OCI-LY1 (cell line): ENCODE measurements around the gene DPH7.

Experiments used
- H2AFZ ChIP-seq: fragments of 200-600 bp; sonication (generic), shearing (Covaris generic); 2 replicates; pipeline ENCODE4 v1.6.0; 2014; ENCODE audit warnings: antibody characterized with exemption, mild to moderate bottlenecking, low read length
- H3F3A ChIP-seq: fragments of 200-600 bp; sonication (generic), shearing (Covaris generic); 2 replicates; pipeline ENCODE4 v1.6.0; 2014; ENCODE audit warnings: mild to moderate bottlenecking, antibody characterized with exemption, low read length, moderate library complexity; ENCODE audit not compliant: insufficient read depth
- H3K27ac ChIP-seq: fragments of 200-600 bp; sonication (generic); 2 replicates; pipeline ENCODE4 v1.5.1; 2014; ENCODE audit warnings: low read length, mixed run types, mild to moderate bottlenecking, low read depth; ENCODE audit not compliant: poor library complexity, severe bottlenecking
- H3K27me3 ChIP-seq: fragments of 200-600 bp; sonication (generic); 2 replicates; pipeline ENCODE4 v1.6.0; 2014; ENCODE audit warnings: antibody characterized with exemption, mild to moderate bottlenecking, low read length, moderate library complexity; ENCODE audit not compliant: insufficient read depth
- H3K36me3 ChIP-seq: fragments of 200-600 bp; sonication (generic); 2 replicates; pipeline ENCODE4 v1.6.1; 2014; ENCODE audit warnings: mild to moderate bottlenecking, antibody characterized with exemption, low read length, moderate library complexity, mixed read lengths; ENCODE audit not compliant: insufficient read depth
- H3K4me1 ChIP-seq: fragments of 200-600 bp; sonication (generic); 2 replicates; pipeline ENCODE4 v1.5.1; 2014; ENCODE audit warnings: mild to moderate bottlenecking, low read length, moderate library complexity; ENCODE audit not compliant: insufficient read depth, severe bottlenecking
- H3K4me2 ChIP-seq: fragments of 200-600 bp; sonication (generic), shearing (Covaris generic); 2 replicates; pipeline ENCODE4 v1.6.1; 2014; ENCODE audit warnings: low read length
- H3K4me3 ChIP-seq: fragments of 200-600 bp; sonication (generic); 2 replicates; pipeline ENCODE4 v1.5.1; 2014; ENCODE audit warnings: low read length, low read depth, mild to moderate bottlenecking, mixed read lengths; ENCODE audit not compliant: poor library complexity, severe bottlenecking
- H3K79me2 ChIP-seq: fragments of 200-600 bp; shearing (Covaris generic); 2 replicates; pipeline ENCODE4 v1.6.1; 2016; ENCODE audit warnings: mixed run types, low read length, mixed read lengths; ENCODE audit not compliant: insufficient read depth
- H3K9ac ChIP-seq: fragments of 200-600 bp; sonication (generic), shearing (Covaris generic); 2 replicates; pipeline ENCODE4 v1.6.1; 2014; ENCODE audit warnings: mild to moderate bottlenecking, low read length, mixed read lengths
- H3K9me2 ChIP-seq: fragments of 200-600 bp; sonication (generic), shearing (Covaris generic); 2 replicates; pipeline ENCODE4 v1.6.1; 2014; ENCODE audit warnings: low read depth, mild to moderate bottlenecking, low read length, mixed read lengths
- H3K9me3 ChIP-seq: fragments of 200-600 bp; shearing (Covaris generic); 2 replicates; pipeline ENCODE4 v1.6.1; 2014; ENCODE audit warnings: low read length, mixed read lengths
- H4K20me1 ChIP-seq: fragments of 200-600 bp; sonication (generic), shearing (Covaris generic); 2 replicates; pipeline ENCODE4 v1.6.0; 2016; ENCODE audit warnings: mild to moderate bottlenecking, low read length; ENCODE audit not compliant: insufficient read depth
- EZH2 ChIP-seq: fragments of 200-600 bp; sonication (generic), shearing (Covaris generic); IDR thresholded peaks from 2 replicates; pipeline ENCODE4 v1.8.0; 2017; ENCODE audit warnings: borderline replicate concordance, mixed run types, mild to moderate bottlenecking, antibody characterized with exemption, low read length, moderate library complexity, mixed read lengths
- TF ChIP-seq, protein P1 (sequence below): fragments of 200-600 bp; sonication (generic), shearing (Covaris generic); IDR thresholded peaks from 2 replicates; pipeline ENCODE4 v1.5.1; 2017; ENCODE audit warnings: mild to moderate bottlenecking, antibody characterized with exemption, low read length, moderate library complexity, mixed read lengths

DPH7 gene

DNA sequence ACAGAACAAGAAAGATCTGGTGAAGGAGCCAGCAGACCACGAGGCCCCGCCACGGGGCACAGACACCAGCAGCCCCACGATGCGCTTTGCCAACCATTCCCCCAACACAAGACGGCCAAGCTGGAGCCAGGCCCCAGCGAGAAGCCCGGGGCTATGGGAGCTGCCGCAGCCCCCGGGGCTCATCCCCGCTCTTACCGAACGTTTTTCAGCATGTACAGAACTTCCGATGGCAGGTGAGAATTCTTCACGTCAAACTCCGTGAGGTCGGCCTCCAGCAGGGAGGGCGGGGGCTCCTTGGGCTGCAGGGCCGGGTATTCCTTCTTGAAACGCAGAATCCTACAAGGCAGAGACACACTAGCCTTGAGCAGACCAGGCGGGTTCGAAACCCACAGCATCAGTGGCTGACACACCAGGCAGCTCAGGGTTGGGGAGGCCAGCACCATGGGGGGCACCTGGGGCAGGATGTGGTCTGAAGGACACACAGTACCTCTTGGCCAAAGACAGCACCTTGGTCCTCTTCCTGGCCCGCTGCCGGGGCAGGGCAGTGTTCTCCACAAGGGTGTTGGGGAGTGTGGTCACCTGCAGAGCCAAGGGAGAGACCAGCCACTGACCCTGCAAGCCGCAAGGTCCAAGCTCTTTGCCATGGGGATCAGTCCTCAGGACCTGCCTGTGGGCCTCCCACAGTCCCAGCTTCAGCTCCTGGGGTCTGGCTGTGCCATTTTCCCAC, 35.3 kb downstream of the DPH7 start:
- Histone ChIP-seq H3K79me2 (no peaks in the 10 kb centered on the region), H4K20me1 (no peaks in the 10 kb centered on the region), H3K4me1 (no peaks in the 10 kb centered on the region), H3K9me2 (no peaks in the 10 kb centered on the region), H3K9ac (no peak overlapping the region), H3K27ac (no peak overlapping the region), H3K27me3 (no peaks in the 10 kb centered on the region), H3K9me3 (no peaks in the 10 kb centered on the region), H3K36me3 (peaks cover 7% of the 10 kb centered on the region), H3K4me2 (no peak overlapping the region), H3F3A (no peaks in the 10 kb centered on the region), H3K4me3 (no peak overlapping the region), H2AFZ (no peak overlapping the region)
- TF ChIP-seq EZH2 = no peak
- TF ChIP-seq, protein P1, sequence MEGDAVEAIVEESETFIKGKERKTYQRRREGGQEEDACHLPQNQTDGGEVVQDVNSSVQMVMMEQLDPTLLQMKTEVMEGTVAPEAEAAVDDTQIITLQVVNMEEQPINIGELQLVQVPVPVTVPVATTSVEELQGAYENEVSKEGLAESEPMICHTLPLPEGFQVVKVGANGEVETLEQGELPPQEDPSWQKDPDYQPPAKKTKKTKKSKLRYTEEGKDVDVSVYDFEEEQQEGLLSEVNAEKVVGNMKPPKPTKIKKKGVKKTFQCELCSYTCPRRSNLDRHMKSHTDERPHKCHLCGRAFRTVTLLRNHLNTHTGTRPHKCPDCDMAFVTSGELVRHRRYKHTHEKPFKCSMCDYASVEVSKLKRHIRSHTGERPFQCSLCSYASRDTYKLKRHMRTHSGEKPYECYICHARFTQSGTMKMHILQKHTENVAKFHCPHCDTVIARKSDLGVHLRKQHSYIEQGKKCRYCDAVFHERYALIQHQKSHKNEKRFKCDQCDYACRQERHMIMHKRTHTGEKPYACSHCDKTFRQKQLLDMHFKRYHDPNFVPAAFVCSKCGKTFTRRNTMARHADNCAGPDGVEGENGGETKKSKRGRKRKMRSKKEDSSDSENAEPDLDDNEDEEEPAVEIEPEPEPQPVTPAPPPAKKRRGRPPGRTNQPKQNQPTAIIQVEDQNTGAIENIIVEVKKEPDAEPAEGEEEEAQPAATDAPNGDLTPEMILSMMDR = no peak

DNA sequence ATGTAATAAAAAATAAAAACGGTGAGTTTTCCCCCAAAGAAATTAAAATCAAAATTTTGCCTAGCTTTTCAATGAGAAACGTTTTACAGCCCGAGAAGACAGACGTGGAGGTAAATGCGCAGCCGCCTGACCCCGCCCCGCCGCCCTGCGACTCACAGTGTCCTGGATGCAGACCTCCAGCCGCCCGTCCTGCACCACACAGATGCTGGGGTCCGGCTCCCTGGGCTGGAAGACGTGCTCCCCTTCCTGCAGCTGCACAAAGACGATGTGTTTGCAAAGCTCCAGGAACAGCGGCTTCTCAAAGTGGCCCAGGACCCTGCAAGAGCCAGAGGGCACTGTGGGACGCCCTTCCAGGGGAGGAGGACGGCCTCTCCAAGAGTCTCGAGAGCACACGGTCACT, 36.2 kb downstream of the DPH7 start:
- Histone ChIP-seq H3K9ac (no peak overlapping the region), H3K27ac (no peak overlapping the region), H2AFZ (no peak overlapping the region), H4K20me1 (no peaks in the 10 kb centered on the region), H3K27me3 (no peaks in the 10 kb centered on the region), H3K36me3 (peaks cover 7% of the 10 kb centered on the region), H3K9me3 (no peaks in the 10 kb centered on the region), H3K9me2 (no peaks in the 10 kb centered on the region), H3K4me3 (no peak overlapping the region), H3K4me2 (no peak overlapping the region), H3K4me1 (no peaks in the 10 kb centered on the region), H3K79me2 (no peaks in the 10 kb centered on the region), H3F3A (no peaks in the 10 kb centered on the region)
- TF ChIP-seq, protein P1 = no peak
- no peak for TF ChIP-seq EZH2

DNA sequence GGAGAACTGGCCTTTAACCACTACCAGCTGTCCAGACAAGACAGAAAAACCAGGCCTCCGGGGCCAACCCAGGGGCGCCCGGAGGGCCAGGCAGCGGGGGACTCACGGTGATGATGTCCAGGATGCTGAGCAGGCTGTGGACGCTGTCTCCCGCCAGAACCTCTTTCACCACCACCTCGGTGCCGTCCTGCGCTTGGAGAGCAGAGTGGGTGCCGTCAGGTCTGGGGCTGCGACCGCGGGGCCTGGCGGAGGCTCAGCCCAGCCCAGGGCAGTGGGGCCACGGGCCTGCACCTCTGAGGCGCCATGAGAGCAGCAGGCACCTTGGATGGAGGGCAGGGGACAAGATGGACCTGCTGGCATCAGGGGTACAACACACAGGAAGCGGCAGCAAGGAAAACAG, 38.2 kb downstream of the DPH7 start:
- no peak overlapping the region for H3K9ac ChIP-seq
- H3K79me2 ChIP-seq = no peaks in the 10 kb centered on the region
- no peaks in the 10 kb centered on the region for H3K36me3 ChIP-seq
- no peak overlapping the region for H2AFZ ChIP-seq
- no peaks in the 10 kb centered on the region for H3F3A ChIP-seq
- H3K9me3 ChIP-seq = no peaks in the 10 kb centered on the region
- H3K9me2 ChIP-seq = no peaks in the 10 kb centered on the region
- no peak overlapping the region for H3K4me3 ChIP-seq
- H3K27me3 ChIP-seq = no peaks in the 10 kb centered on the region
- H3K27ac ChIP-seq = no peak overlapping the region
- no peak overlapping the region for H3K4me2 ChIP-seq
- peaks cover 14% of the 10 kb centered on the region for H3K4me1 ChIP-seq
- no peaks in the 10 kb centered on the region for H4K20me1 ChIP-seq
- TF ChIP-seq, protein P1 = no peak
- no peak for TF ChIP-seq EZH2
